Measurements from ENCODE around the gene EYA4.

Gene EYA4

DNA sequence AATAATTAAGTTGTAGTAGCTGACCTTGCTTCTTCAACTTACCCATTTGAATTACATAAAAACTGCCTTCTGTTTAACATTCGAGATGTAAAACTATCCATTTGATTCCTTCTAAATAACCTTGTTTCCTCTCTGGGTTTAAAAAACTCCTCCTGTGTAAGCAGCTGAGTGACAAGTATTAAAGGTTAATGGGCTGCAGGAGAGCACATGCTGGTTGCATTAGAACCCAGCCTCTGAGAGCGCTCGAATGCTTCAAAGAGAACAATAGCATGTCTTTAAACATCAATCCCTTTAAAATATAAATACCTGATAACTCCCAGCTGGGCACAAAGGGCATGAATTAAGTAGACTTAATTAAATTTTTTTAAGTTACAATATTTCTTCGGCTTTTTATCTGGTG is 215.8 kb downstream of the EYA4 start:
- no peak for DNase-seq (ENCODE audit: low spot score)

DNA sequence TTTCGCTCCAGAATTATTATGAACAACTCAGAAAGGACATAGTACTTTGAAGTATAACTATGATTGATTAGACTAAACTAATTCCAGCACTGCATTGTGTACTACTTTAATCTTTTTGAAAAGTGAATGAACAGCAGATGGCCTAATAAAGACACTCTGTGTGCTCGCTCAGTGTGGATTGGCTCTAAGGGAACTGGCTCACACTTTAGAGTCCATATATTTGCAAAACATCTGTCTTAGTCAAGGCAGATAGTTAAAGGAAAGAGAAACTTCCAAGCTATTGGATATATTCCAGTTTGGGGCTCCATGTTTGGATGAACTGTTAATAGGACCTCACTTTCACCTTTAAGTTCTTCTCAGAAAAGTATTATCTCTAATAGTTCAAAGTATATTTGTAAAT is 218.9 kb downstream of the EYA4 start:
- DNase-seq (ENCODE audit: low spot score) = no peak

DNA sequence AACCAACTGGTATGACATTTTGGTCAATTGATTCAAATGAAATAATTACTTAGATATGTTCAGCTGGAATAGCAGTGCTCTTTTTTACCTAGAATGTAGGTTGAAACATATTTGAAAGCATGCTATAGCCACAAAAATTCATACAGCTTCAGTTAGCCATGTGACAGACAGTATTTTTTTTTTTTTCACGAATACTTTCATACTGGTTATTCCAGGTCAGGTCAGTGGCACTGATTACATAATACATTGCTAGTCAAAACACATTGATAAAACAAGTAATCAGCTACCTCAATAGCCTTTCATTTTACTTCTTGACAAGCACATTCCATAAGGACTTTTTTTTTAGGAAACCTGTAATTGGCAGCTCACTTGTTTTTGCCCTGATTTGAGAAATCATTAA is 222.6 kb downstream of the EYA4 start:
- no peak for DNase-seq (ENCODE audit: low spot score)

DNA sequence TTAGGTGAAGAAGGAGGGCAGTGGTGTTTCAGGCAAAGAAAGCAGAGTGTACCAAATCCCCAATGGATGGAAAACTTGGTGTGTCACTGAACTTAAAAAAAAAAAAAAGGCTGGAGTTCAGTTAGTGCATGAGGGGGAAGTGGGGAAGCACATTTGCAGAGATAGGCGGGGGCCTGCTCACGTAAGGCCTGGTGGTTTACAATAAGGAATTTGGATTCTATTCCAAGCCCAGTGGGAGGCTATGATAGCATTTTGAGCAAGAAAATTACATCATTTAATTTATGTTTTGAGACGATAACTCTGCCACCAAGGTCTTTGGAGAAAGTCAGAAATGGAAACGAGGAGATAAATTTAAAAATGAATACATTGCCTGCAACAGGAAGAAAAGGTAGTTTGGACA is 225.5 kb downstream of the EYA4 start:
- DNase-seq (ENCODE audit: low spot score) = no peak

DNA sequence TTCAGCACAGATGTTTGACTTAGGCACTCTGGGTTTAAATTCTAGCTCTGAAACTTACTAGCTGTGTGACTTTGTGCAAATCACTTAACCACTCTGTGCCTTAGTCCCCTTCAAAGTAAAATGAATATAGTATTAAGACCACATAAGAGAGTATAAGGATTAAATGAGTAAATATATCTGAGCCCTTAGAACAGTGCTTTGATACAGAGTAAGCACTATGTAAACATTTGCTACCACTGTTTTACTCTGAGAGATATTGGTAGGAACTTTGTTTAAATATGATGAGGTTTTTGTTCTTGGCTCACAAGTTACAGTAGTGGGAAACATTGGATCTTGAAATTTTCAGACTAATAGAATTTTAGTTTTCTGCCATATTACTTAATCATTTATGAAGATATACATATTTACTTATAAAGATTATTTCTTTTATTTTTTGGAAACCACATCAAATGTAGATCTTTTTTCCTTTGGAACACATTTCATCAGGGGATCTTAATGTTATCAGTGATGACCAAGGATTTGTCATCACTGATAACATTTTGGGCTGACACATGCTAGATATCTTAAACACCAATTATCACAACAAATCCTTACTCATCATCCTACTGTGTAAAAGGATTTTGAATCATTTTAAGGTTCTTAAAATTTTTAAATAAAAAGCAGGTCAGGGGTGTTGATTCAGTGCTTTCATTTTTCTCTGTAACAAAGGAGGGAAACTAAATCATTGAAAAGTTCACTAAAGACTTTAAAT is 226.2 kb downstream of the EYA4 start:
- no peak for DNase-seq (ENCODE audit: low spot score)

DNA sequence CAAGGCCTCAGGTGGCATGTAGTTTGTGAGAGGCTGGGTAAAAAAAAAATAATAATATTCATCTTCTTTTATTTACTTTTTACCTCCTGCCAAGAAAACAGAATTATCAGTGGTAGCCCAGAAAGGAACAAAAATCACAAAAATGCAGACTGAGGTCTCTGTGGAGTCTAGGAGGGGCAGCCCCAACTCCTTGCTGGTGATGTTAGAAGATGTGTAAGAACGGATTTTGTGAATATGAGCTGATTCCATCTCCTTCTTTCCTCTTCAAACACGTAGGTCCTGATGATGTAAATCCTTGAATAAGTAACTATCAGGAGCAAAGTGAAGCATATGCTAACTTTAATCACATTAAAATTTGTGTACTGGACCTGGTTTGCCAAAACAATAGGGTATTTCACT is 226.8 kb downstream of the EYA4 start:
- DNase-seq (ENCODE audit: low spot score) = no peak

DNA sequence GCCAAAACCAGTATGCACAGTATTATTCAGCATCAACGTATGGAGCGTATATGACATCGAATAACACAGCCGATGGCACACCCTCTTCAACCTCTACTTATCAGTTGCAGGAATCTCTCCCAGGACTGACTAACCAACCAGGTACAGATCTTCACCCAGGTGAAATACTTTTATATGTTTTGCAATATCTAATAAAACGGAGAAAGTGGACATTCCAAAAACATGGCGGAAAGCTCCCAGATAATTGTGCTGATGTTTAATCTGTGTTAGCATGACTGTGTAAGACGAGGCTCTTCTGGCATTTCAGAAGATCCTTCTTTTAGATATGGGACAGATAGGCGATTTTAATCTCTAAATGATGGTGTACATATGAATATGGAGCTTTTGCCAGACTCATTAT is 227.4 kb downstream of the EYA4 start:
- DNase-seq (ENCODE audit: low spot score) = no peak

DNA sequence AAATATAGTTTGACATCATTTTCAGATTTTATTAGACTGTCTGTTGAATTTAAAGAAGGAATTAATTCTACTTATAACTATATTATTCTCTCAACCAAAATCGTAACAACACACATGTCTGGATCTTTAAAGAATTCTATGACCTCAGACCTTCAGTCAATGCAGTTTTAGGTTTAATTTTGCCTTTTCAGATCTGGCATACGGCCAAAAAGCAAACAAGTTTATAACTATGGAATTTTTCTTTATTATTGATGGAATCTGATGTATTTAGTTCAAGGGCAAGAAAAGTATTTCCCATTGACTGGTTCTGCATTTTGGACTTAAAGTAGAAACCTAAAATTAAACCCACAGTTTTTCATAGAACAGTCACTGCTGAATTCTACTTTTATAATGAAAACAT is 233.4 kb downstream of the EYA4 start:
- no peak for DNase-seq (ENCODE audit: low spot score)

DNA sequence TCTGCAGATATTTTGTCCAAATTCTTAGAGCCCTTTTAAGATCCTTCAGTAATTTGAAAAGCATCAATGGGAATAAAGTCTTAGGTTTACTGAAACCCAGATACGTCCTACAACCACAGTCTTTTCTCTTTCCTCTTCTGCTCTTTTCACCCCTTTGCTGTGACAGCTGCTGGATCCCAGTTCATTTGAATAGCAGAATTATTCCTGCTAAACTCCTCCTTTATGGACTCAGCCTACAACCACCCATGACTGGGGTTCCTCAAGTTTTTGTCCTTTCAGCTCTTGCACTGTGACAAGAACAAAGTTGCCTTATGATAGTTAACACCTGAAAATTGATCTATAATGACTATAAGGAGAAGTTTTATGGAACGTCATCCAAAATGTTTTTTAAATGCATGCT is 237.5 kb downstream of the EYA4 start:
- no peak for DNase-seq (ENCODE audit: low spot score)

DNA sequence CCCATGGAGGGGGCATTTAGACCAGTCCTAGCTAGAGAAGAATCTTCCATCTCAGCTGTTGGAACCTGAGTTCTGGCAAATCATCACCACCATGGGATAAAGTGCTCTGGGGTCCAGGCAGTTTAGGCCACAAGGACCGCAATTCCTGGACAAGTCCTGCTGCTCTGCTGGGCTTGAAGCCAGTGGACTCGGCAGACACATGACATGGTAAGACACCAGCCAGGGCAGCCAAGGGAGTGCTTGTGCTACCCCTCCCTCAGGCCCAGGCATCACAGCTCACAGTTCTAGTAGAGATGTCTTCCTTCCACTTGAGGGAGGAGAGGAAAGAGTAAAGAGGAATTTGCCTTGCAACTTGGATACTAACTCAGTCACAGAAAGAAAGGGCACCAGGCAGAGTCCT is 246.0 kb downstream of the EYA4 start:
- no peak for DNase-seq (ENCODE audit: low spot score)

DNA sequence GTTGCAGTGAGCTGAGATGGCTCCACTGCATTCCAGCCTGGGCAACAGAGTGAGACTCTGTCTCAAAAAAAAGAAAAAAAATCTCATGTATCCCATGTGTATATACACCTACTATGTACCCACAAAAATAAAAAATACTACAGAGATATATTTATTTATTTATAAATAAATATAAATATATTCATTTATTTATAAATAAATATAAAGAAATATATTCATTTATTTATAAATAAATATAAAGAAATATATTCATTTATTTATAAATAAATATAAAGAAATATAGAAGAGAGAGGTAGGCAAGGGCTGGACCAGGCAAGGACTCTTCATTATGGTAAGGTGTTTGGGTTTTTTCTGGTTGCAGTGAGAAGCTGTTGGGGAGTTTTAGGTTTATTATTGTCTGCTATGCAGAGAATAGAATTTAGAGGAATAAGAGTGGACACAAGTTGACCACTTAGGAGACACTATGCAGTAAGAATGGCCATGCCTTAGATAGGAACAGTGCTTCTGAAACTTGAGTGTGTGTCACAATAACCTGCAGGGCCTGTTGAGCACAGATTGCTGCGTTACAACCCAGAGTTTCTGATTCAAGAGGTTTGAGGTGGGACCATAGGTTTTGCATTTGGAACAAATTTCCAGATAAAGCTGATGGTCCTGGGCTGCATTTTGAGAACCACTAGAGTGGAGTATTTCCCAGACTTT is 254.2 kb downstream of the EYA4 start:
- no peak for DNase-seq (ENCODE audit: low spot score)

DNA sequence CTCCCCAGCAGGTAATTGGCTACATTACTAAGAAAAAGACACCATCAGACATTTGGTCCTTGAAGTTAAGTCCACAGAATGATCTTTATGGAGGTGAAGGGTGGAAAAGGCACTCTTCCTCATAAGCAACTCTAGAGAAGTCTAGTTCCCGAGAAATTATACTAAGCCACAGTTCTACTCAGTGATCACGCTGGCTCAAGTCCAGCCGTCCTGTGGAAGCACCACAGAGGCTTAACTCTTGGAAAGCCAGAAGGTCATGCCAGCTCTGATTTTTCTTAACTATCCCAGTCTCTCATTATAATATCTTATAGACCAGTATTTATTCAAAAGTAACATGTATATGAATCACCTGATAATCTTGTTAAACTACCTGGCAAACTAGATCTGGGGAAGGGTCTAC is 258.5 kb downstream of the EYA4 start:
- DNase-seq (ENCODE audit: low spot score) = no peak

DNA sequence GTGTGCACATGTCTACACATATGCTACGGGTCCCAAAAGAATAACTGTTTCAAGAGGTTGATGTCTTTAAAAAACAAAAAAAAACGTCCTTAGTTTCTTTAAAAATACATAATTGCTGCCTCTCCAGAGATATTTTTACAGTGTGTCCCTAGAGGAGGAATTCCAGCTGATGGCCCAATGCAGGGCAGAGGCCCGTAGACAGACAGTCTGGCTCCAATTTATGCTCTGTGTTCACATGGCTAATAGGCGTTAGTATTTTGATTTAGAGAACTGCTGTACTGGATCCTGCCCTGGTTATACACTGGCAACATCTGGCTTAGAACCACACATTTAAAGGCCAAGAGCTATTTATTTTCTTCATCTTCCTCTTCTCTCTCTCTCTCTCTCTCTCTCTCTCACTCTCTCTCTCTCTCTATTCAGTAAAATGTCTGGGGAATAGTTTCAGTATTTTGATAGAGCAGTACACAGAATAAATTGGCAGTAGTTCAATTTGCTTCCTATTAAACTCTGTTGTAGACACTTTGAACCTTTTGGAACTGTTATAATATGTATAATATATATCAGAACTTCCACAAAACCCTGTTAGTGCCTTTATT is 260.6 kb downstream of the EYA4 start:
- DNase-seq (ENCODE audit: low spot score) = no peak

DNA sequence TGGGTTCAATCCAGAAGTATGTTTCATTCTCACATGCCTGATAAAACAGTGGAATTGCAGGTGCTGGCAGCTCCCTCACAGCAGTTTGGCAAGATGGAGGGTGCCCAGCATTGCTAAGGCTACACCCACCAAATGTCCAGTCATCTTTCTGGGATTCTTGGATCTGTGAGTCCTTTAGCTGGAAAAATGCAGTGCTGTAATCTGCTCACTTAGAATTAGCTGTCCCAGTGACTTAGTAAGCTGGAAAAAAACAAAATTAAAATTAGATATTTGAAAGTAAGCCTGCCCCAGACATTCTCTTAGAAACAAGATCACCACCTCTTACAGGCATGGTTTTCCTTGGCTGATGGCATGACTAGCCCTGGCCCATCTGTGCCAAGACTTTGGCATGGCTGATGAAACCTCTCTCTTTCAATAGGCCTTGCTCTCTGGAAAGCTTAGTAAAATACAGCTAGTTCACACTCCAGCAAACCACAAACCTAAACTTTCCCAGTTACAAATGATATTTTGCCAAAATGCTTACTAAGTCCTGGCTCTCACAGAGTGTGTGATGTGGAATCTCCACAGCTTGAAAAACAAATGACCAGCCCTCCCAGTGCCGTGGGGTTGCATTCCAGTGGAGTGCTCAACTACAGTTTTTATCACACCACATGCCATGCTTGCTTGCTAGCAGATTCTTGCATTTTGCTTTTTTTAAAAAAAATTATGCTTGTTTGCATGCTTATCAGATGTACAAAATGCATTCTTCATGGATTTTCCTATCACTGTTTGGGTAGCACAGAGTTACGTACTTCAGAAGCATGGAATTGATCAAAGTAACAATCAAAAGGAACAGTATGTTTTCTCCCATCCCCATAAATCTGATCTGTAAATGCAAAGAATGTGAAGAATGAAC is 261.5 kb downstream of the EYA4 start:
- no peak for DNase-seq (ENCODE audit: low spot score)

DNA sequence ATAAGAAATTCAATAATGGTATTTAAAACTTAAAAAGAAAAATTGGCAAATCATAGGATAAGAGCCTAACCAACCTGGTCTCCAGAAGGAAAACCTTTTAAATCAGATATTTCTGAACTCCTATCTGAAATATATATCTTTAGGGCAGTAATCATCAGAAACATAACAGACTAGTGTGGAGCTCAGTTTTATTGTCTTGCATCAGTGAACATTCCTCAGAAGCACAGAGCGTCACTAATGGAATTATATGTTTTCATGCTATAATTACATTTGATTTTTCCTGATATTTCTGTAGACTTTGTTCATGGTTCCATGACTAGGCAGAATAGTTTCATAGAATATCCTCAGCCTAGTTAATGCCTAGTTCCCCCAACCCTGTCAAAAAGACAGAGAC is 262.2 kb downstream of the EYA4 start:
- DNase-seq (ENCODE audit: low spot score) = no peak

DNA sequence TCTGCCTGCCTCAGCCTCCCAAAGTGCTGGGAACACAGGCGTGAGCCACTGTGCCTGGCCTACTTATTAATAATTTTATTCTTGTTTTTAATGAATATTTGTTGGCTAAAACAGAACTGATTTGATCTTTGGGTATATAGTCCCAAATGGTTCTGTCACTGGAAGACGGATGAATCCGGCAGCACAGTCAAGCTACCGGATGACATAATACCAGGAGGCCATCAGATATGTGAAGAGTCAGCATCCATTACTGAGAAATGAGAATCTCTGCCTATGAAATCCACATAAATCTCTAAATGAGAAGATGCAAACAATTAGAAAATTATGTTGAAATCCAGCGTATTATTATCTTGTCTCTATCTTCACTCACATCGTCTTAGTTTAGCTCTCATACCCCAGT is 263.0 kb downstream of the EYA4 start:
- no peak for DNase-seq (ENCODE audit: low spot score)

DNA sequence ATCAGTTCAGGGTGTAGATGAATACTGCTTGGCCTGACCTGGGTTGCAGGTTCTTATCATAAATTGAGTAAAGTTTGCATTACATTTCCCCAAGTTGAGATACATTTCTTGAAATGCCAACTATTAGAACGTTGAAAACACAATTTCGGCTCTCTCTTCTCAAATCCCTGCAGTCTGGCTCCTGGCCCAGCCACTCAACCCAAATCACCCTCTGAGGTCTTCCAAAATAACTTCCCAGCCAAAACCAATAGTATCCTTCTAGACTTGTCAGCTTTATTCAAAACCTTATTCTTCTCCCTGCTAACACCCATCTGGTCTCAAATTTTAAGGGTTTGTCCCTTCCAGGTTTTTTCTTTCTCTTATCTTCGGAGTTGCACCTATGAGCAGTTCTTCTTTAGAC is 263.6 kb downstream of the EYA4 start:
- no peak for DNase-seq (ENCODE audit: low spot score)

DNA sequence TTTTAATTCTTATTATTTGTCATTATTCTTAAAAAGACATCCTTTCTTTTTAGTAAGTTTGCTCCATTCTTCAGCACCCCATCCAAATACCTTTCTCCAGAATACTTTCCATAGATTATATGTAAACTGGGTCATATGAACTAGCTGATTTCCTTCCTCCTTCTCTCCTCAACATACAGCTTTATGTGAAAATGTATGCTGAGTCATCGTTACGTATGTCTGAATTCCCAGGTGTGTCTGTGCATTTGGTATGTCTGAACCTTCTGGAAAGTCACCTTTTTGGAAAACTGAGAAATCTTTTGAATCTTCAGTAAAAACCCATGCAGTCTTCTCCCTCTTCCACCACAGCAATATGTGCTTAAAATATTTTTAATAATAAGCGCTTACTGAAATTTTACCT is 264.5 kb downstream of the EYA4 start:
- no peak for DNase-seq (ENCODE audit: low spot score)

DNA sequence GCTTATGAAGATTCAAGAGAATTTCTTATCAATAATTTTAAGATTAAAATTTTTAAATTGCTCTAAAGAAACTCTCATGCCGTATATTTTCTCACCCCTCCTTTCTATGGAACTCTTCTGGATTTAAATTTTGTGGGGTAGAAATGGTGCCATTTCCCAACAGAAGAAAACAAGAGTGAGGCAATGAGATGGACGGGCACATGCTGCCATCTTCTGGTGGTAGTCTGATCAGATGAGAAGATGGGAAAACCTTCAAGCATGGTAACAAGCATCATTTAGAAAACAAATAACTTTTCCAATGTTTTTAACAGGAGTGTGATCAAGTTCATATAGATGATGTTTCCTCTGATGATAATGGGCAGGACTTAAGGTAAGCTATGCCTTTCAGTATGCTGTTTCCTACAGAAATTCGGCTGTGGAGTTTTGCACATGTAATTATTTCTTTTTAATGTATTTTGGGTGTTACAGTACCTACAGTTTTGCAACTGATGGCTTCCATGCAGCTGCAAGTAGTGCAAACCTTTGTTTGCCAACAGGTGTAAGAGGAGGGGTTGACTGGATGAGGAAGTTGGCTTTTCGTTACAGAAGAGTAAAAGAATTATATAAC is 271.4 kb downstream of the EYA4 start:
- peak; percentile 41 for DNase-seq (ENCODE audit: low spot score)

DNA sequence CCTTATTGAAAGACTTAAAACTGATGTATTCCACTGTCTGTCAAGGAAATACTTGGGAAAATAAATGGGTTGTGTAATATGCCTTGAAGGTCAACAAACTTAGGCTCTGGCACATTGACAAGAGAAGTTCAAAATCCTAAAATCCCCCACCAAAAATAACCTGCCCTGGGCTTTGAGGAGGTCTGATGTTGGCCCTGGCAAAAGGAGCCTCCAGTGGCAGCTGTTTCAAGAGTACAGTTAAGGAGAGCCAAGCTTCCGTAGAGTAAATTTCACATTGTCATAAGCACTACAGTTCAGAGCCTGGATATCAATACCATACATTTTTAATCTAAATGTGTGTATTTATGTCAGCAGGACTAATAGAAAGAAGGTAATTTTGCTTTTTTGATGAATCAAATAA is 282.7 kb downstream of the EYA4 start:
- DNase-seq (ENCODE audit: low spot score) = no peak

DNA sequence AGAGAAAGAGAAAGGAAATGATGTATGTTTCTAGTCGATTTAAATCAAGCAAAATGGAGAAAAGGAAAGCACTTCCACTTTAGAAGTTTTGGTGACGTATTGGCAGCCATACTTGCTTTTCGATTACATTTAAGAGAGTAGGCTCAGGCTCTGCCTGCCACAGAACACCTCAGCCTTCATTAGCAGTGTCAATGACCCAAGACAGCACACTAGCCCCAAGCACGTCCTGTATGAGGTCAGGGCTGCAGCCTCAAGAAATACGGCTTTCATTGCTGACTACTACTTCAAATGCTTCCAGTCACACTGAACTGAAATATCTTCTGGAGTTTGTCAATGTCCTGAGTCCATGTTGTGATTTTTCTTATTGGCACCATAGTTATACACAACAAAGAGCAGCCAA is 285.3 kb downstream of the EYA4 start:
- DNase-seq (ENCODE audit: low spot score) = no peak

DNA sequence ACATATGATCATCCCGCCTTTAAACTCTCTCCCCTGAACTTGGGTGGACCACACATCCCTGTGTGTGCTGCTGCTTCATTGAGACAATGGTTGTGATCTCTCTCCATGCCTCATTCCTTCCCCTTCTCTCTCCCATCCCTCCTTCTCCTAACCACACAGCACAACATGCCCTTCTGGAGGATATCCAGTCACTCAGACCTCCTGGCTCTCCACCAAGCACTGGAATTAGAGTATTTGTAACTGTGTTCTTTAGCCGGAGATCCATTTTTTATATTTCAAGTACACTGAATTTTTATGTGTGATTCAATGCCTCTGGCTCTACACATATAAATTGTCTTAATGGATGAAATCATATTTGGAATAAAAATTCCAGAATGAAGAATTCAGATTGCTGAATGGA is 287.4 kb downstream of the EYA4 start:
- DNase-seq (ENCODE audit: low spot score) = no peak
